ENCODE measurements around the gene ASPHD1. TPM values are rescaled to one million over a fixed set of nuclear protein-coding genes. Genes with fewer than 3 reads are reported as not detected.

ASPHD1 gene
- total RNA-seq, 2 donors from 2014 or later: 4.7 to 8.2 TPM

- DNase-seq (peak in 2 of 4 donors; percentile 63 to 69), ATAC-seq (peak; percentile 39)
- intact Hi-C loops (cut with DNase I): no loop called here
- H3K27me3 ChIP-seq: no peaks in the 10 kb centered on the region
- no peaks in the 10 kb centered on the region for H3K9me3 ChIP-seq
- H3K27ac ChIP-seq: peak overlapping the region; percentile 68 to 93 (median 80)
- H3K4me3 ChIP-seq: no peak overlapping the region
- TF ChIP-seq, protein P1, sequence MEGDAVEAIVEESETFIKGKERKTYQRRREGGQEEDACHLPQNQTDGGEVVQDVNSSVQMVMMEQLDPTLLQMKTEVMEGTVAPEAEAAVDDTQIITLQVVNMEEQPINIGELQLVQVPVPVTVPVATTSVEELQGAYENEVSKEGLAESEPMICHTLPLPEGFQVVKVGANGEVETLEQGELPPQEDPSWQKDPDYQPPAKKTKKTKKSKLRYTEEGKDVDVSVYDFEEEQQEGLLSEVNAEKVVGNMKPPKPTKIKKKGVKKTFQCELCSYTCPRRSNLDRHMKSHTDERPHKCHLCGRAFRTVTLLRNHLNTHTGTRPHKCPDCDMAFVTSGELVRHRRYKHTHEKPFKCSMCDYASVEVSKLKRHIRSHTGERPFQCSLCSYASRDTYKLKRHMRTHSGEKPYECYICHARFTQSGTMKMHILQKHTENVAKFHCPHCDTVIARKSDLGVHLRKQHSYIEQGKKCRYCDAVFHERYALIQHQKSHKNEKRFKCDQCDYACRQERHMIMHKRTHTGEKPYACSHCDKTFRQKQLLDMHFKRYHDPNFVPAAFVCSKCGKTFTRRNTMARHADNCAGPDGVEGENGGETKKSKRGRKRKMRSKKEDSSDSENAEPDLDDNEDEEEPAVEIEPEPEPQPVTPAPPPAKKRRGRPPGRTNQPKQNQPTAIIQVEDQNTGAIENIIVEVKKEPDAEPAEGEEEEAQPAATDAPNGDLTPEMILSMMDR (IDR thresholded peaks at IDR 0.05): no peak
- no peak for TF ChIP-seq POLR2A (IDR thresholded peaks at IDR 0.05)
- no peaks in the 10 kb centered on the region for H3K36me3 ChIP-seq (replicated peaks in 1 of 2; ENCODE audit: insufficient read depth in 1 of 2, low read depth in 2 of 2)
- WGBS, 2 donors: 1 to 2% methylated on average over 16 to 25 of the region's 25 CpGs
- peaks cover 25% of the 10 kb centered on the region for H3K4me1 ChIP-seq
Measured at GRCh38 chr16:29898804-29899515, 1.3 kb upstream of the ASPHD1 start.

- Histone ChIP-seq H3K4me3 (peak within 1 kb of the TSS; percentile 24 to 62), H3K36me3 (replicated peaks in 1 of 2; ENCODE audit: insufficient read depth in 1 of 2, low read depth in 2 of 2) (no peaks in the 10 kb centered on the region), H3K27ac (peak within 1 kb of the TSS; percentile 68 to 93 (median 80)), H3K4me1 (peaks cover 25% of the 10 kb centered on the region), H3K27me3 (no peaks in the 10 kb centered on the region), H3K9me3 (no peaks in the 10 kb centered on the region)
- peak; percentile 85 for ATAC-seq
- peak; percentile 87 to 93 (median 90) for DNase-seq
- TF ChIP-seq, protein P1 (IDR thresholded peaks at IDR 0.05): peak in 6 of 7 experiments; percentile 12 to 66 (median 40)
- TF ChIP-seq POLR2A (IDR thresholded peaks at IDR 0.05): peak in 2 of 3 donors; percentile 54 to 72
- intact Hi-C loops (cut with DNase I): loop anchor here (10.0 kb wide), 1 partner anchor 105 kb away; no protein-coding TSS in a partner anchor
- 1% methylated on average over 28 to 29 of the region's 29 CpGs for WGBS, 2 donors
Measured at GRCh38 chr16:29899516-29900101, 679 bp upstream of the ASPHD1 start, which contains the start of gene SEZ6L2. TSS of gene SEZ6L2 (minus strand) at chr16:29899550. CDS start at chr16:29899019, 531 bp downstream.

DNA sequence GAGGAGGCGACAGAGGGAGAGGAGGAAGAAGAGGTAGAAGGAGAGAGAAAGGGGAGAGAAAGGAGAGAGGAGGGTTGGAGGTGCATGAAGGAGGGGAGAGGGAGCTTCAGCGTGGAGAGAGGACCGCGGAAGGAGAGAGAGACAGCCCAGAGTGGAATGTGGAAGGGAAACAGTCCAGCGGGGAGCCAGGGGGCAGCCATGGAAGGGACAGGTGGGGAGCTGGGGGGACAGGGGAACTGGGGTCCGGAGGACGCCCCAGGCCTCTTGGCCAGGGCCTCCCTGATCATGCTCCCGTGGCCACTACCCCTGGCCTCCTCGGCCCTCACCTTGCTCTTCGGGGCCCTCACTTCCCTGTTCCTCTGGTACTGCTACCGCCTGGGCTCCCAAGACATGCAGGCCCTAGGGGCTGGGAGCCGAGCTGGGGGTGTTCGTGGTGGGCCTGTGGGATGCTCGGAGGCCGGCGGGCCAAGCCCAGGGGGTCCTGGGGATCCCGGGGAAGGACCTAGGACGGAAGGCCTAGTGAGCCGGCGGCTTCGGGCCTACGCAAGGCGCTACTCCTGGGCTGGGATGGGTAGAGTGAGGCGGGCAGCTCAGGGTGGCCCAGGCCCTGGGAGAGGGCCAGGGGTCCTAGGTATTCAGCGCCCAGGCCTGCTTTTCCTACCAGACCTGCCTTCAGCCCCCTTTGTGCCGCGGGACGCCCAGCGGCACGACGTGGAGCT lies 759 bp downstream of the ASPHD1 start:
- H3K4me1 ChIP-seq: peaks cover 25% of the 10 kb centered on the region
- no peaks in the 10 kb centered on the region for H3K36me3 ChIP-seq (replicated peaks in 1 of 2; ENCODE audit: insufficient read depth in 1 of 2, low read depth in 2 of 2)
- H3K27me3 ChIP-seq: no peaks in the 10 kb centered on the region
- ATAC-seq (no peak), DNase-seq (no peak)
- 27 to 63% methylated on average over 7 to 20 of the region's 31 CpGs for WGBS, 2 donors
- no peaks in the 10 kb centered on the region for H3K9me3 ChIP-seq
- peak overlapping the region in 1 of 2 donors; percentile 62 for H3K4me3 ChIP-seq
- H3K27ac ChIP-seq: peak overlapping the region in 3 of 4 donors; percentile 72 to 93 (median 87)
- intact Hi-C loops (cut with DNase I): loop anchor here (10.0 kb wide), 1 partner anchor 104 kb away; no protein-coding TSS in a partner anchor
- TF ChIP-seq POLR2A (IDR thresholded peaks at IDR 0.05): no peak
- TF ChIP-seq, protein P1 (IDR thresholded peaks at IDR 0.05): no peak

DNA sequence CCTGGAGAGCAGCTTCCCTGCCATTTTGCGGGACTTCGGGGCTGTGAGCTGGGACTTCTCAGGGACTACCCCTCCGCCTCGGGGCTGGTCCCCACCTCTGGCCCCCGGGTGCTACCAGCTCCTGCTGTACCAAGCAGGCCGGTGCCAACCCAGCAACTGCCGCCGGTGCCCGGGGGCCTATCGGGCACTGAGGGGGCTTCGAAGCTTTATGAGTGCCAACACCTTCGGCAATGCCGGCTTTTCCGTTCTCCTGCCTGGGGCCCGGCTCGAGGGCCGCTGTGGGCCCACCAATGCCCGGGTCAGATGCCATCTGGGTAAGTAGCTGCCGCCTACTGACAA lies 1.3 kb downstream of the ASPHD1 start:
- no peak for ATAC-seq
- Histone ChIP-seq H3K4me3 (no peak overlapping the region), H3K27me3 (no peaks in the 10 kb centered on the region), H3K9me3 (no peaks in the 10 kb centered on the region), H3K4me1 (peaks cover 25% of the 10 kb centered on the region), H3K27ac (no peak overlapping the region), H3K36me3 (replicated peaks in 1 of 2; ENCODE audit: insufficient read depth in 1 of 2, low read depth in 2 of 2) (no peaks in the 10 kb centered on the region)
- no peak for DNase-seq
- intact Hi-C loops (cut with DNase I): loop anchor here (10.0 kb wide), 1 partner anchor 103 kb away; no protein-coding TSS in a partner anchor
- WGBS, 2 donors: 76 to 84% methylated on average over 8 to 18 of the region's 19 CpGs
- TF ChIP-seq POLR2A (IDR thresholded peaks at IDR 0.05): no peak
- TF ChIP-seq, protein P1 (IDR thresholded peaks at IDR 0.05): no peak
